ENCODE results near the gene SNHG17.

DNA sequence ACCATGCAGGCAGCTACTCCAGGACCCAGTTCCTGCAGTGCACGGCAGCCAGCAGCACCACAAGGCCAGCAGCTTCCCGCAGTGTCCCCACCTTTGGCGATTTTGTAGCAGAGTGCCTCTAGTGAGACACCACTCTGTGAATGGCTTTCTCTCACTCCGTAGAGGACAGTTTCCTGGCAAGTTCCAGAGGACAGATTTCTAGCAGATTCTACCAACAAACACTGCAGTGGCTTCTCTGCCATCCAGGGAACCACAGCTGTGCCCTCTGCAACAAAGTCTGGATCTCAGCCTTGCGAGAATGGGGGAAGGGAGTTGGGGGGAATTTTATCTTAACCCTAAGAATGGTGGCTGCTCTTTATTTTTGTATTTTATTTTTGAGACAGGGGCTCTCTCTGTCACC is 28.7 kb downstream of the SNHG17 start:
- TF ChIP-seq, protein P1, sequence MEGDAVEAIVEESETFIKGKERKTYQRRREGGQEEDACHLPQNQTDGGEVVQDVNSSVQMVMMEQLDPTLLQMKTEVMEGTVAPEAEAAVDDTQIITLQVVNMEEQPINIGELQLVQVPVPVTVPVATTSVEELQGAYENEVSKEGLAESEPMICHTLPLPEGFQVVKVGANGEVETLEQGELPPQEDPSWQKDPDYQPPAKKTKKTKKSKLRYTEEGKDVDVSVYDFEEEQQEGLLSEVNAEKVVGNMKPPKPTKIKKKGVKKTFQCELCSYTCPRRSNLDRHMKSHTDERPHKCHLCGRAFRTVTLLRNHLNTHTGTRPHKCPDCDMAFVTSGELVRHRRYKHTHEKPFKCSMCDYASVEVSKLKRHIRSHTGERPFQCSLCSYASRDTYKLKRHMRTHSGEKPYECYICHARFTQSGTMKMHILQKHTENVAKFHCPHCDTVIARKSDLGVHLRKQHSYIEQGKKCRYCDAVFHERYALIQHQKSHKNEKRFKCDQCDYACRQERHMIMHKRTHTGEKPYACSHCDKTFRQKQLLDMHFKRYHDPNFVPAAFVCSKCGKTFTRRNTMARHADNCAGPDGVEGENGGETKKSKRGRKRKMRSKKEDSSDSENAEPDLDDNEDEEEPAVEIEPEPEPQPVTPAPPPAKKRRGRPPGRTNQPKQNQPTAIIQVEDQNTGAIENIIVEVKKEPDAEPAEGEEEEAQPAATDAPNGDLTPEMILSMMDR (IDR thresholded peaks at IDR 0.05 in 8 of 11, conservative IDR thresholded peaks at IDR 0.05 in 3 of 11): no peak
- TF ChIP-seq POLR2AphosphoS5 (IDR thresholded peaks at IDR 0.05) (no peak), POLR2A (IDR thresholded peaks at IDR 0.05) (no peak)
